Measurements from ENCODE around the gene PRR3.

Gene PRR3

DNA sequence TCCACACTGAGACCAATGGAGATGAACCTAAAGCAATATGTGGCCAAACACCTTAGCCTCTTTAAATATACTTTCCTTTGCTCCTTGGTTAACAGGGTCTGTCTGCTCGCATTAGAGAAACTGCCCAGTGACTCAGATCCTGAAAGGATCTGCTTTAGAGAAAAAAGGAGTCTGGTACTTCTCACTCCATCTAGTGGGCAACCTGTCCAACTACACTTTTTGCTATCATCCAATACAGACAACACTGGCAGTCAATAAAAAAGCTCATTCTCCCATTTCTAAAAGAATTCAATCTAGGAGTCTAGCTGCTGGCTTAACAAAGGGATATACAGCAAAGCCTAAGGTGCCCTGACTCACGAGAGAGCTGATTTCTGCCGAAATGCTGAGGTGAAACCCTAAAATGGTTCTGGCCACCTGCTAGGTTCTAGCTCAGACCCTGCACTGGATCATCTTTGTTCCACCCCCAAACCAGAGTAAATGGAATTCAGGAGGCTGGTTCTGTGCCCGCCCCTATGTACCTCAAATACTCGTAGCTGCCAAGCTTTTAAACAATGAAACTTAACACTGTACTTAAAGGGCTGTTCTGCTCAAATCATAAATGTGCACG, 12.3 kb upstream of the PRR3 start:
- no peak overlapping the region for H3K4me3 ChIP-seq (ENCODE audit: low read depth, low read length)
- TF ChIP-seq, protein P1, sequence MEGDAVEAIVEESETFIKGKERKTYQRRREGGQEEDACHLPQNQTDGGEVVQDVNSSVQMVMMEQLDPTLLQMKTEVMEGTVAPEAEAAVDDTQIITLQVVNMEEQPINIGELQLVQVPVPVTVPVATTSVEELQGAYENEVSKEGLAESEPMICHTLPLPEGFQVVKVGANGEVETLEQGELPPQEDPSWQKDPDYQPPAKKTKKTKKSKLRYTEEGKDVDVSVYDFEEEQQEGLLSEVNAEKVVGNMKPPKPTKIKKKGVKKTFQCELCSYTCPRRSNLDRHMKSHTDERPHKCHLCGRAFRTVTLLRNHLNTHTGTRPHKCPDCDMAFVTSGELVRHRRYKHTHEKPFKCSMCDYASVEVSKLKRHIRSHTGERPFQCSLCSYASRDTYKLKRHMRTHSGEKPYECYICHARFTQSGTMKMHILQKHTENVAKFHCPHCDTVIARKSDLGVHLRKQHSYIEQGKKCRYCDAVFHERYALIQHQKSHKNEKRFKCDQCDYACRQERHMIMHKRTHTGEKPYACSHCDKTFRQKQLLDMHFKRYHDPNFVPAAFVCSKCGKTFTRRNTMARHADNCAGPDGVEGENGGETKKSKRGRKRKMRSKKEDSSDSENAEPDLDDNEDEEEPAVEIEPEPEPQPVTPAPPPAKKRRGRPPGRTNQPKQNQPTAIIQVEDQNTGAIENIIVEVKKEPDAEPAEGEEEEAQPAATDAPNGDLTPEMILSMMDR (IDR thresholded peaks at IDR 0.05; ENCODE audit: borderline replicate concordance, insufficient read depth, low read depth, low read length): peak; percentile 56

DNA sequence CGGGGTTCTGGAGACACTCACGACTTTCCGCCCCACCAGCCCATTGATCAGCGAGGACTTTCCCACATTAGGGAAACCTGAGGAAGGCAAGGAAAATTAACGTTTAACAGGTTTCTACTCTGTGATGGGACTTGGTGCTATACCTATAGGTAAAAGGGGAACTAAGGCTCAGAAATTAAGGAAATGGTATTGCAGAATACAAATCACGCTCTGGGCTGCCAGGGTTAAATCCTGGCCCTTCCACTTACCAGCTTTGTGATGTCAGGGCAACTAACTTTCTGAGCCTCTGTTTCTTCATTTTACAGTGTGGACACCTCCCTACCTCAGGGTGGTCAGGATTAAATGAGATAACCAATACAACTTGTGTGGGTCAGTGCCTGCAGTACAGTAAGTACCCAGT, 9.6 kb upstream of the PRR3 start:
- no peak overlapping the region for H3K4me3 ChIP-seq (ENCODE audit: low read depth, low read length)
- TF ChIP-seq, protein P1 (IDR thresholded peaks at IDR 0.05; ENCODE audit: borderline replicate concordance, insufficient read depth, low read depth, low read length): no peak

DNA sequence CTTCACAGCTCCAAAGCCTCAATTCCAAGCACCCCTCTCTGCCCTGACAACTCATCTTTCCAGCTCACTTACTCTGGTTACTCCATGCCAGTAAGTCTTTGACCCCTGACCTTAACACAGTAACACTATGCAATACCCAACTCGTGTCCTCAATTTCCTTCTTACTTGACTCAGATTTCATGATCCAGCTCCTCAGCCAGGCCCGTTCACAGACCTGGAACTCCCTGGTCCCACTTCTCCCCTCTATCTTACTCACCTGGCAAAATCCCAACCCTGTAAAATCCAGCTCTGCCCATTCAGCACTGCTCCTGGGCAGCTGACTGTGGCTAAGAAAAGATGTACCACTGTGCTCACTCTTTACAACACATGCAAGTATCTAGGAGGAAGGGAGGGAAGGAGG, 8.7 kb upstream of the PRR3 start:
- TF ChIP-seq, protein P1 (IDR thresholded peaks at IDR 0.05; ENCODE audit: borderline replicate concordance, insufficient read depth, low read depth, low read length): no peak
- H3K4me3 ChIP-seq (ENCODE audit: low read depth, low read length): no peak overlapping the region

DNA sequence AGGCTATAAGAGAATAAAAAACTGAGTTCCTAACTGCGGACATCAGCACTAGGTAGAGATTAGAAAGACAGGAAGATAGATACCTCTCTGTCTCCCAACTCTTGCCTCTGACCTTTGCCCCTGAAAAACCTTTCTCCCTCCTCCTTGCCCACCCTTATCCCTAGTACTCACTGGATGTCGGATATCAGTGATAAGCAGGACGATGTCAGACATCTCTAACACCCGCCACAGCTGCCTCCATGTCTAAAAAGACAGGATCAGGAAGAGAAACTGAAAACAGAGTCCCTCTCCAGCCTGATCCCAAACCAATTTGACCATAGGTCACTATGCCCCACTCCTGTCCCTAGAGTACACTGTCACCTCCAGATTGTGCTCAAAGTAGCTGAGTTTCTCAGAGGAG, 2.7 kb upstream of the PRR3 start:
- TF ChIP-seq, protein P1 (IDR thresholded peaks at IDR 0.05; ENCODE audit: borderline replicate concordance, insufficient read depth, low read depth, low read length): no peak
- H3K4me3 ChIP-seq (ENCODE audit: low read depth, low read length): no peak overlapping the region

DNA sequence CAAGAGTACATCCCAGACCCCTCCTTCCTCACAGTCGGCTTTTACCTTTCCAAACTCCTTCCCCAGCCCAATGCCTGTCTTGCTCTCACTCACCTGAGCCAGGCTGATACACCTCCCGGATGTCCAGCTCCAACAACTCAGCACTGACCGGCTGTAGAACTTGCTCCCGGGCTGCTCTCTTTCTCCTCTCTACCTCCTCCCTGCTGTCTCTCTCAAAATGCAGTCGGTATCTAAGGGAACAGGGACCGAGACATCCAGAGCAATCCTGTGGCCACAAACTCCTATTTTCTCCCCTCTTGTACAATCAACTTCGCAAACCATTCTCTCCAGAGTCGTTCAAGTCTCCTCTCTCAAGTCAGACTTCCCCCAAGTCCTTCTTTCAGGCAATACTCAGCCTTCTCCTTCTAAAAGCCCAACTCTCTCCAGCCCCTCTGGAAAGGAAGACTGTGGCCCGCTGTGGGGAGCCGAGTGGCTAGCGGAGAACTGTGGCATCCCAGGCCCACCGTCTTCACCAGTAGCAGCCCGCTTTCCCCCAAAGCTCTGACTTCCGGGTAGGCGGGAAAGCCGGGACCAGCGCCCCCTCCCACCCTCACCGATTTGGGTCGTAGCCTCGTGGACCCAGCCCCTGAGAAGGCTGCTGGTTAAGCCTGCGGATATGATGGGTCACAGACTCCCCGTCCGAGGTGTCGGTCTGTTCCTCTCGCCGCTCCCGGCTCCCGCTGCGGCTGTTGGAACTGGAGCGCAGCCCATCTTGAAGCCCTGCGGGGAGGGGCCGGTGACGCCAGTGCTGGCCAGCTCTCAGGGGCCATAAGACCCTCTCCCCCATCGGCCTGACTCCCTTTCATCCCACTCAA, 1.9 kb upstream of the PRR3 start:
- peak overlapping the region; percentile 75 for H3K4me3 ChIP-seq (ENCODE audit: low read depth, low read length)
- TF ChIP-seq, protein P1 (IDR thresholded peaks at IDR 0.05; ENCODE audit: borderline replicate concordance, insufficient read depth, low read depth, low read length): no peak

DNA sequence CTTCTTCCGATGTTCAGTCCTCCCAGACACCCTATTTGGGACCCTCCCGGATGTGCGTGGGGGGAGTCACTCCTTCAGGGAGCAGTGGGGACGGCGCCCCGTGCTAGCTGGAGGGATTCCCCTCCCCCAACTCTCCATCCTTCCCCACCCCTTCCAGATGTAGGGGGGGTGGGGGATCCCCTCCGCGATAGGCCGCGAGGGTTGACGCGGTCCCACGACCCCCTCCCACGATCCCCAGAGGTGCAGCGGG, 1.4 kb upstream of the PRR3 start:
- TF ChIP-seq, protein P1 (IDR thresholded peaks at IDR 0.05; ENCODE audit: borderline replicate concordance, insufficient read depth, low read depth, low read length): no peak
- H3K4me3 ChIP-seq (ENCODE audit: low read depth, low read length): peak overlapping the region; percentile 75

Data from GM12875 (cell line).